ENCODE measurements around the gene CLDN4. TPM values are rescaled to one million over a fixed set of nuclear protein-coding genes. Genes with fewer than 3 reads are reported as not detected.

The CLDN4 gene, protein sequence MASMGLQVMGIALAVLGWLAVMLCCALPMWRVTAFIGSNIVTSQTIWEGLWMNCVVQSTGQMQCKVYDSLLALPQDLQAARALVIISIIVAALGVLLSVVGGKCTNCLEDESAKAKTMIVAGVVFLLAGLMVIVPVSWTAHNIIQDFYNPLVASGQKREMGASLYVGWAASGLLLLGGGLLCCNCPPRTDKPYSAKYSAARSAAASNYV
- not detected in 2 replicates for polyA plus RNA-seq

GRCh38 chr7:73830681-73831583 lies at the start of gene CLDN4:
TSS of gene CLDN4 (plus strand) at chr7:73830996. CDS start at chr7:73831202, 206 bp downstream.

GRCh38 chr7:73842067-73842976 lies 11.5 kb downstream of the CLDN4 start, which contains the start of gene METTL27:
TSS of gene METTL27 (minus strand) at chr7:73842516. CDS start at chr7:73842140, 376 bp downstream.

GRCh38 chr7:73860859-73861258 lies 30.1 kb downstream of the CLDN4 start, which contains the start of gene TMEM270:
TSS of gene TMEM270 (plus strand) at chr7:73861159. CDS start at chr7:73861195, 36 bp downstream.

Other genes starting within 250 kb of the CLDN4 start
- gene MLXIPL, start 206.5 kb upstream of the CLDN4 start, polyA plus RNA-seq = 1.4 TPM in 1 of 2 replicates, not detected in the other
- not detected in 2 replicates for gene VPS37D, start 163.2 kb upstream of the CLDN4 start, polyA plus RNA-seq
- gene DNAJC30, start 147.5 kb upstream of the CLDN4 start, polyA plus RNA-seq = 1.9 and 2.0 TPM in 2 replicates
- gene BUD23, start 147.4 kb upstream of the CLDN4 start, polyA plus RNA-seq = 60.8 and 63.6 TPM in 2 replicates
- 0.49 and 21.7 TPM in 2 replicates for gene STX1A, start 111.3 kb upstream of the CLDN4 start, polyA plus RNA-seq
- gene ABHD11, start 92.2 kb upstream of the CLDN4 start, polyA plus RNA-seq = 3.1 and 6.1 TPM in 2 replicates
- gene CLDN3, start 60.7 kb upstream of the CLDN4 start, polyA plus RNA-seq = not detected in 2 replicates
- gene METTL27, start 11.5 kb downstream of the CLDN4 start, polyA plus RNA-seq = 1.1 TPM in 1 of 2 replicates, not detected in the other
- gene TMEM270, start 30.2 kb downstream of the CLDN4 start, polyA plus RNA-seq = not detected in 2 replicates
- not detected in 2 replicates for gene ELN, start 197.2 kb downstream of the CLDN4 start, polyA plus RNA-seq